HG02870 (cell line): ENCODE data around the gene ZNF10.

ENCODE experiments used
- ATAC-seq: cut with Tn5 transposase; IDR thresholded peaks from one replicate; pipeline ENCODE4 v1.9.1; 2021; ENCODE audit warnings: mild to moderate bottlenecking, moderate library complexity; ENCODE audit not compliant: unreplicated experiment

ZNF10 gene

DNA sequence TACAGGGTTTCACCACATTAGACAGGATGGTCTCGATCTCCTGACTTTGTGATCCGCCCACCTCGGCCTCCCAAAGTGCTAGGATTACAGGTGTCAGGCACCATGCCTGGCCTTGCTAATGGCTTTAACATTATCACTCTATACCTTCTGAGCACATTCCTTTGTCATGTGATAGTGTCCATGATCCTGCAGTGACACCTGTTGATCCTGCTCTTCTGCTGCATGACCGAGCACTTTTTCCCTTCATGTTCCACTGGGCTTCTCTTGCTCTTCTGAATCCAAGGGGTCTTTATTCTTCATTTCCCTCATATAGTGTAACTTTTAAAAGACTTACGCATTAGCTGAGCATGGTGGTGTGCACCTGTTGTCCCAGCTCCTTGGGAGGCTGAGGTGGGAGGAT lies 62.4 kb downstream of the ZNF10 start:
- ATAC-seq, result no peak

GRCh38 chr12:133201888-133202287 lies 71.5 kb downstream of the ZNF10 start:
- no peak for ATAC-seq

GRCh38 chr12:133202493-133203343 lies 72.3 kb downstream of the ZNF10 start:
- no peak for ATAC-seq

GRCh38 chr12:133203344-133204263 lies 73.2 kb downstream of the ZNF10 start:
- ATAC-seq, result no peak

GRCh38 chr12:133204264-133204603 lies 73.8 kb downstream of the ZNF10 start:
- ATAC-seq, result no peak

DNA sequence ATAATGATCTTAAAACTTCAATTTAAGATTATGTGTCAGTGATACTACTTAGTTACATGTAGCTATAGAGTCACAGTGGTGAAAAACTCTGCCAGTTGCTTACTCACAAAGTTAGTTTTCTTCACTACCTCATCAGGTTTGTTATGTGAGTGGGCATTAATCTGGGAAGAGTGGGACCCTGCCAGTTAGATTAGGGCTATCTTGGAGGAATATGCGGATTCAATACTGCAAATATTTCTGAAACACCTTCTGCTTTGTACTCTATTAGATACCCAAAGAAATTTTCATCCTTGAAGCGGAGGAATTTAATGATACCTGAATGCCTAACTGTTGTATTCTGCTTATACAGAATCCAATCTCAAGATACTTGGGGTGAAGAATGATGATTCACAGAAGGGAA lies 76.0 kb downstream of the ZNF10 start:
- ATAC-seq, result no peak
